Activated CD8-positive, alpha-beta memory T cell treated with anti-CD3 and anti-CD28 coated beads for 48 hours (primary cell): ENCODE results near the gene MID1IP1.

Experiments used
- DNase-seq, 3 experiments: peaks; one replicate each; pipeline ENCODE4 v3.0.0-alpha.2; 2020; ENCODE audit warnings: low read depth in 2 of 3, low spot score in 2 of 3

Gene MID1IP1

DNA sequence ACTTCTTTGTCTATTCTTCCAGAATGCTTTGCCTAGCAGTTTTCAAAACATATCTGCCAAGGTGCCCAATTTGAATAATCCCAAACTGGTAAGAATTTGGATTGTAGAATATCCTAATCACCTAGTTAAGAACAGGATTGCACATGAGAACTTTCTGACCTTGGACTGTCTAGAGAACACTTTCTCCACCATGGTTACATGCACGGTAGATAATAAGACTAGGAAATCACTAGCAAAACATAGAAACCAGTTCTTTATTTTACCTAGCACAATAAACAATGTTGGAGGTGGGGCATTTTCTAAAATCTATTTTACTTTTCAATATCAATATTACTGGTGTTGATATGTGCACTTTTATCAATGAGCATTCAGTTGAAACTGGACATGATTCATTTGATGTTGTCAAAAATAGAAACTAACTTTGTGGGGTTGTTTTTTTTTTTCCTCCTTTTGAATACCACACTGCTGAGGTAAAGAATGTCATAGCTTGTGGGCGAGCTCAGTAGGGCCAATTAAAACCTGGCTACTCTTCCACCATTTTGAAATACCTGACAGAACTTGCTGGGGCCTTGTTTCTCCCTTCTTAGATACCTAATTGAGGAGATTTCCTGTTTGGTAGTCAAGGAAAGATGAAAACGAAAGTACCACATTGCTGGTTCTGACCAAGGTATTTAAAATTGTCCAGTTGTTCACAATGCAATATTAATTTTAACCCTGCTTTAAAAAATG, 10.4 kb downstream of the MID1IP1 start:
- no peak for DNase-seq

DNA sequence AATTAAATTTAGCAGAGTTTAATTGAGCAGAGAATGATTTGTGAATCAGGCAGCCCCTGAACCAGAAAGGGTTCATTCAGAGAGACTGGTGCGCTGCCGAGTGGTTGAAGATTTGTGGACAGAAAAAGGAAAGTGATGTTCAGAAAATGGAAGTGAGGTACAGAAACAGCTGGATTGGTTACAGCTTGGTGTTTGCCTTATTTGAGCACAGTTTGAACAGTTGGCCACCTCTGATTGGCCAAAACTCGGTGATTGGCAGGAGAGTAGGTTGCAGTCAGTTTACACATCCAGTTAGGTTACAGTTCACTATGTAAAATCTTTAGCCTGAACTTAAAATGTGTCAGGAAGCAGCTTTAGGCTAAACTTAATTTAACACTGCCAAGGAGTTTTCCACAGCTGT, 14.9 kb downstream of the MID1IP1 start:
- no peak for DNase-seq

DNA sequence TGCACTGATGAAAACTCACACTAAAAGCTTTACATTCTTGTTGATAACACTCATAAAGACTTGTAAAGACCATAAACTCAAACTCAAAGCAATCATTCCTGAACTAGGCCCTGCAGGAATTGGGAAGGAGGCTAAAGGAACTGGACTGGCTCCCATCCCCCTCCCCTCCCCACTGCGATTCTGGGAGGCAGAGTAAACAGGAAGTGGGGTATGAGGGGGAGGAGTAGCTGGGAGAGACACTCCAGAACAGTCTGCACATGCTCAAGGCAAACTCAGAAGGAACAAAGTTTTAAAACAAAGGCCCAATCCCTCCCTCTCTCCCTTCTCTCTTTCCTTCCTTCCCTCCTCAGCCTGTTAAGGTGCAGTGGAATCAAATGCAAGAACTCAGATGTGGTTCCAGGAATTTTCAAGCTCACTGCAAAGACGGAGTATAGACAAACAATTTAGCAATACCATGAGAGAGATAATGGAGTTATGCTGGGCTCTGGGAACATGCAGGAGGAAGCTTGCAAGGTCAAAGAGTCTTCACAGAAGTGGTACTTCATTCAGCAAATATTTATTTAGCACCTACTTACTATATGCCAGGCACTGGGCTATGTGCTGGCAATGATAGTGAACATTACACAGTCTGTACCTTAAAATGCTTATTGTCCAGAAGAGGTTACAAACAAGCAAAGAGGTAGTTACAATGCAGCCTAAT, 15.9 kb downstream of the MID1IP1 start:
- no peak for DNase-seq

DNA sequence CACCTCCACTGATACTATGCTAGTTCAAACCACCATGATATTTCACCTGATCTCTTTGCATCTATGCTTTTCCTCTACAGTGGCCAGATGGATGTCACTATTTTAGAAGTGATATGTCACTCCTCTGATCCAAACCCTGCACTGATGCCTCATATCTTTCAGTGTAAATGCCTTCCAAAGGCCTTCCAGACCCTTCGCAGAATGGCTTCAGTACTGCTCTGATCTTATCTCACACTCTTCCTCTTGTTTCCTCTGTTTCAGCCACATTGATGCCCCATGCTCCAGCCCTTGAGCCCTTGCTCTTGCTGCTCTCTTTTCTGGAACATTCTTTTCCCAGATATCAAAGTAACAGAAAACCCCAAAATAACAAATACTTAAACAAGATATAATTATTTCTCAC, 17.9 kb downstream of the MID1IP1 start:
- no peak for DNase-seq

DNA sequence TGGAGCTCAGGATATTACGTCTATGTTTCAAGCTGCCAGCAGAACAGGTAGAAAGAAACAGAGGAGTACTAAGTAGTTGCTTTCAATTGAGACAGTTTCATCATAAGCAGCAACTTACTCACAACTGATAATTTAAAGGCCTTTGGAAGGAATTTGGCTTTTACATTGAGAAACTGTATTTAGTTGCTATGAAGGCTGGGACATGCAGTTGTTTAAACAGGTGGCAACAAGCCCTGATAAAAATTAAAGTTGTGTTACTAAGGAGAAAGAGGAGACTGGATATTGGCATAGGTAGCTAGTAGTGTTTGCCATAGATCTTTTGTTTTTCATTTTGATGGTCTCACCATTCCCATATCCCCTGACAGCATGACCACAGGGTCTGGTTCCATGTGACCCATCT, 18.4 kb downstream of the MID1IP1 start:
- DNase-seq = no peak

DNA sequence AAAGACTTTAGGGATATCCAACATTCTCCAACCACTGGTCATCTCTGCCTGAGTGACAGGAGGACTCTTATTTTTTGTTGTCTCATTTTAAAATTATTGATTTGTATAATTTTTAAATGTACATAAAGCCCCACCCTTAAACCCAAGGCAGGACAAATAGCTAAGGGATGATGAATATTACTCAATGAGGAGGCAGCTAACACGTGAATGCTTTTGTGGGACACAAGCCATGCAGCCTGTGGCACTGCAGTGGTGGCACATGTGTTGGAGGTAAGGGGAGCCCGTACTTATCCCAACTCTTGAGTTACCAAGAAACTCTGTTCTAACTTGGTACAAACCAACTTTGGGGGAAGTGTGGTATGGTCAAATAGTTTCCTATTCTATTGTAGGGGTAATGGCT, 19.5 kb downstream of the MID1IP1 start:
- DNase-seq = no peak

DNA sequence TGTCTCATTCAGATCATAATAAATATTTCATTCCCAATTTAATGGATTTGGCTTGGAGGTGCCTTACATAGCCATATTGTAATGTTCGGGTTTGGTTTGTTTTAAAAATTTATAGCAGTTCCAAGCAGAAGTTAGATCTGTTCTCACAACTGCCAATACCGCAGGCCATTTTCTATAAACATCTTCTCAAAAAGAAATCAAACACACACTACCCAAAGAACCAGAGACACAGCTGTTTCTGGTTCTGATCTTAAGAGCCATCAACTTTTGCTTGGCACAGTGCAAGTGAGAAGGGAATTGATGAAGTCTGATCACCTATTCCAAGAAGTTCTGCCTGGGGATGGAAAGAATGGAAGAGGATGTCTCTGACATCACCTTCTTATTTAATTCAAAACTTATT, 22.9 kb downstream of the MID1IP1 start:
- no peak for DNase-seq

DNA sequence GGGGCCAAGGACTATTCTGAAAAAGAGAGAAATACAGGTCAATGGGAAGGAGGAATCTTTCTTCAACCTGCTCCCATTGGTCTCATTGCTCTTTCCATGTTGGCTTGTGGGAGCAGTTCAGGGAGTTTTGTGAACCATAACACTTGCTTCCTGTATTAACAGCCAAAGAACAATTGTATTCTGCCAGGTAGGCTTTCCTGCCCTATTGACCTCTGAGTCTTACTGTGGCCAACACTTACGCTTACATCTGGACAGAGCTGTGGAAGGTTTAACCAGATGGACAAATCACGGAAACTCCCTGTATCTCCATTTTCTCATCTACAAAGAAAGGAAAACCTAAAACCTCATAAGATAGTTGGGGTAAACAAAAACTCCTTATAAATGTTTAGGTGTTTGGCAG, 30.7 kb downstream of the MID1IP1 start:
- no peak for DNase-seq

DNA sequence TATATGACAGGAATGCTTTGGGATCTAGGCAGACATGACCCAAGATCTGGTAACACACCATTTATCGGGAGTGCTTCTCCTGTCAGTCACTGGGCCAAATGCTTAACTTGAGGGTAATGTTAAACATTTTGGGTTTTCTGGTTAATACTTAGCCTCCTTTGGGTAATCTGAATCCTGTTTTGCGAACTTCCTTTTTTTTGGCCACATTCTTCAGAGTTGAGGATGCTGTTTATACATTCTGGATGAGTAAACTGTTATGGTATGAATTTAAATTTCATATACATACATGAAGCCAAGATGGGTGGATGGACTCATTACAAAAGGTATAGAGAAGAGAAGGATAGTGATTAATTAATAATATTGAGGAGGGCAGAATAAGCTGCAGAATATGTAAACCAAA, 36.1 kb downstream of the MID1IP1 start:
- no peak for DNase-seq

DNA sequence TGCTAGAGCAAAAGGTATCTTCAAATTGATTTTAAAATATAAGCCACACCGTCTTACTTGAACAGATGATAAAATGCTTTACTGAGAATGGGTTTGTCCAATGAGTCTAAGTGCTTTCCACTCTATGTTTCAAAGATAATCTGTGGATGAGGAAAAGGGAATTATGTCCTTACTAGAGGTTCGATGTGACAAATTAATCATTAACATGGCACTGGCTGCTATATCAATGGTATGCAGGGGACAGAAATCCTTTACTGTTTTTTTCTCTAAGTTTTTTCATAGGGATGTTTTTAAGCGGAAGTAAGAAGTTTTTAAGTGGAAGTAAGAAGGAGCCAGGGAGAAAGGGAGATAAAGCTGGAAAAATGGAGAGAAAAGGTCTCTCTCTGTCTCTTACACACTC, 38.0 kb downstream of the MID1IP1 start:
- no peak for DNase-seq

DNA sequence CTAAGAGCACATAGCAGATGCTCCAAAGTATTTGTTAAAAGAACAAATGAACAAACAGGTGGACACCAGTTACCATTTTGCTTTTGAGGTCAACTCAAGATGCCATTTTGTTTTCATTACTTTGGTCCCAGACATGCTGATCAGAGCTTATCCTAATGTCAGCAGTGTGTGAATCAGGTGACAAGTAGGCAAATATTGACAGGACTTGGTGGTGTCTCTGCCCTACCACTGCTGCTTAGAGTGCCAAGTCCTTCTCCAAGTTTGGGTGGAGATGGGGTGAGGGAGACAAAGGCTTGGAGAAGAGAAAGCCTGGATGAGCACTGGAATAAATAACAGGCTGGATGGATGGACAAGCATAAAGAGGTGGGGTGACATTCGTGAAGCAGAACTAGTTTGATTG, 38.7 kb downstream of the MID1IP1 start:
- no peak for DNase-seq

DNA sequence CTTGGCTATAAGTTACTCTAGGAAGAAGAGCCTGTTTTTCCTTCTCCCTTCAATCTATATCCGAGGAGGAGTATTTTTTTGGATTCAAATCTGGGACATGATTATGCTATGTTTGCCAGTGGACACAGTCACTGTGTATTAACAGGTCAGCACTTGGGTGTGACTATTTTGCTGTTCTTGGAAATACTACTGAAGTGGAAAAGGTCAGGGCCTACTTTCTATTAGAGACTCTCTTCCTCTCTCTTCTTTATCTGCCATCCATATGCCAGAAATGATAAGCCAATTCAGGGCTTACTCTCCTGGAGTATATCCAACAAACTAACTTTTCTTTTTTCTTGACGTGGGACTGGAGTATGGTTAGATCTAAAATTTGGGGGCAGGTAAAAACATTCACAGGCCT, 40.5 kb downstream of the MID1IP1 start:
- DNase-seq = no peak

DNA sequence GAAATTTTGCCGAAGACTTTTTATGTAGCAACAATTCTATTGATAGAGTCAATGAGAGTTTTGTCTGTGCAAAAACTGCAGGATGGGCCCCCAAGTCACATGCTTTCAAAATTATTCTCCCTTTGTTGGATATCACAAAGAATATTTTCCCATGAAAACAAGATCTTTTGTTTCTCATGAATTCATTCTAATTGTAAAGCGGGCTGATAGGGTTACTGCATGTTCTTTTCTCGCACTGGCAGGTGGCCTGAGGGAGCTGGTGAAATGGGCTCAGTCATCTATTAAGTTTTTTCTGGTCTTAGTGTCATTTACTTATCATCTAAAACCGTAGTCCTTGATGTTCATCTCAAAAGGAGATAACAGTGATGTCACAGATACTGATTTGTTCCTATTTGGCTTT, 44.2 kb downstream of the MID1IP1 start:
- no peak for DNase-seq

DNA sequence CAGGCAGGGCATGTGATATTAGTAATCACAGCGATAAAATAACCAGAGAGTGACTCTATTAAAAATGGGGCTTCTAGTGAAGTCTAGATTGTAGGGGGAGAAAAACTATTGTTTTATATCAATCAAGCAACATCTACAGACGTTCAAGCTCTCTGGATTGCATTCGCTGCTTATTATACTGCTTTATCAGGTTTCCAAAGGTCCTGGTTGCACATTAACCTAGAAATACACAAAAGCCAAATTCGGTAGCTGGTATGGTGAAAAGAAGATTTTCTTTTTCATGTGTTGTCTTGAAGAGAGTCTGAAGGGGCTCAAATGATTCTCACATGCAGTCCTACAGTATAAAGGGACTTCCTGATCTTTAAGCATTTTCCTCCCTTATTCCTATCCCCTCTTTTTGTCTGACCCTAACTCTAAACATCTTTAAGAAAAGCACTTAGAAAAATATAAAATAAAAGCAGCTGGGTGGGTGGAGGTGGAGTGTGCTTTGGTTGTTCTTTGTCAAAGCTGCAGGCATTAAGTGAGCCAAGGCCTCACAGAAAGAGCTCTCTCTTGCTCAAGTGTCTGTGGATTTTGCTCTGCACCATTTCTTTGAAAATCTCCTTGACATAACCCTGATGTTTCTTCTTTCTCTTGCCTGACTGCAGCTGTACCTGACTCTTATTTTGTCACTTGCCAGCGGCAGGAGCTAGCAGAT, 46.1 kb downstream of the MID1IP1 start:
- no peak for DNase-seq

DNA sequence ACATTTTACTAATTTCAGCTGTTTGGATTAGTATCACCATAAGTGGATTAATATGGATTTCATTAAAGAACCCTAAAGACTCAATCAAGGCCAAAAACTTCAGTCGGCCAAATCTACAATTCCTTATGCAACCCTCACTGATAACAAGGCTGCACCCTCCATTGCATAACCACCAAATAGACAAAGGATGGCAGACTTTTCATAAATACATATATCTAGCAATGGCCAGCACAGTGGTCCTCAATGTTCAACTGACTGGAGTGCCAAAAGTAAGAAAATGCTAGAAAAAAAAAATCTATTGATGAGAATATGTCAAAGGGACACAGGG, 46.6 kb downstream of the MID1IP1 start:
- DNase-seq = no peak

DNA sequence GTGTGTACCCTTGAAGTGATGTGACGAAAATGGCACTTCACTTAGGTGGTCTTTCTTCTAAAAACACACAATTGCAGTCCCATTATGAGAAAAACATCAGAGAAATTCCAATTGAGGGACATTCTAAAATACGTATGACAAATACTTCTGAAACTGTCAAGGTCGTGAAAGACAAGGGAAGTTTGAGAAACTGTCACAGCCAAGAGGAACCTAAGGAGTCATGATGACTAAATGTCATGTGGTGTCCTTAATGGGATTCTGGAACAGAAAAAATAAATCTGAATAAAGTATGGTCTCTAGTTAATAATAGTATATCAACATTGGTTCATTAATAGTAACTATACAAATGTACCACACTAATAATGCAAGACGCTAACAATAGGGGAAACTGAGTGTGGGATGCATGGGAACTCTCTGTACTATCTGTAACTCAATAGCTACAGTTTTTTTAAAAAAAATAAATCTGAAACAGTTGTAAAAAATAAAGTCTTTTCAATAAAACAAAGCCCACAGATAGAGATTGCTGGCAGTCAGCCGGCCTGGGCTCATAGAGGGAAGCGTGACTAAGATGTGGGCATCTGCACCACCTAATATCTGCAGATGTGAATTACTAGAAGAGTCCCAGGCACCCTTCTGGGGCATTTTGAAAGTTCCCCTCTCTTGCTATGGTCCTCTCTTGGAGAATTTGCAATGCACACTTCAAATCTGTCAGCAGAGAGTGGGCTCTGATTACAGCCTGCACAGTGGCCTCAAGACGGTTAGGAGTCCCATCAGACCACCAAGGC, 47.6 kb downstream of the MID1IP1 start:
- no peak for DNase-seq

DNA sequence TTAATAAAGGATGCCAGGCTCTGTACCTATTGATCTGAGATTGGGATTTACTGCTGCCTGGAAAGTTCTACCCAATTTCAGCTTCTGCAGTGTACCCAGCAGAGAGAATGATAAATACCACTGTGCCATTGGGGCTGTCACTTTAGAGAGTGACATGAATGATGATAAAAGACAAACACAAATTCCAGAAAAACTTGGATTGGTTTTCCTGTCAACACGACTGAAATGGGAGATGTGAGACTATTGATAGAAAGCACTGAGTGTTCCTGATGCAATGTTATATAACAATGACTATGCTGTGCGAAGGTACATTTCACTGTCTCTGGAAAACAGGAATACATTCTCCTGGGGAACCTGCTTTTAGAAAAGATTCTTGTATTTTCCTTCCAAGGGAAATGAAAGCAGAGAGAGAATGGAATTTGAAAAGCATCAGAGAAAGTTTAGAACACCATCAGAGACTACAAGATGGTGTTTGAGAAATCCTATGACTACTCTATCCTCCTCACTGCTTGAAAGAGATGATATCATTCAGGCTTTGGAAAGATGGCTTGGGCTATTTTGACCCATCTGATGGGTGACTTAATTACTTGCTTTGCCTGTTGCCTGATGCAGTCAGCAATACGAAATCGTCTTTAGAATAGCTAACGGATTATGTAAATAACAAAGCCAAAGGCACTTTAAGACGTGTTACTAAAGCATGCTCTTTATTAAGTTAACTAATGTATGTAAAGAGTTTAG, 49.7 kb downstream of the MID1IP1 start:
- no peak for DNase-seq

DNA sequence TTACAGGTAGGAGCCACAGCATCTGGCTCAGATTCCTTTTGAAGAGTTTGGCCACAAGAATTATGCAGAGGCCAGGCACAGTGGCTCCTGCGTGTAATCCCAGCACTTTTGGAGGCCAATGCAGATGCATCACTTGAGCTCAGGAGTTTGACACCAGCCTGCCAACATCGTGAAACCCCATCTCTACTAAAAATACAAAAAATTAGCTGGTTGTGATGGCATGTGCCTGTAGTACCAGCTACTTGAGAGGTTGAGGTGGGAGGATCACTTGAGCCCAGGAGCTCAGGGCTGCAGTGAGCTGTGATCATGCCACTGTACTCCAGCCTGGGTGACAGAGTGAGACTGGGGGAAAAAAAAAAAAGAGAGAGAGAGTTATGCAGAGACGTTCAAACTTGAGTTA, 53.0 kb downstream of the MID1IP1 start:
- DNase-seq = no peak
